ENCODE results near the gene ZAP70.

ZAP70 gene

GRCh38 chr2:97693476-97693875 is 19.9 kb upstream of the ZAP70 start:
- no peak for TF ChIP-seq CTCF (IDR thresholded peaks at IDR 0.05)
- Mint-ChIP-seq H3K9me3 (peaks cover 4% of the 10 kb centered on the region), H3K36me3 (ENCODE audit: low read depth) (no peaks in the 10 kb centered on the region), H3K27me3 (ENCODE audit: low read depth, poor library complexity) (peaks cover 3% of the 10 kb centered on the region), H3K4me1 (peaks cover 38% of the 10 kb centered on the region), H3K27ac (no peak overlapping the region), H3K4me3 (no peak overlapping the region)
- no peak for DNase-seq

DNA sequence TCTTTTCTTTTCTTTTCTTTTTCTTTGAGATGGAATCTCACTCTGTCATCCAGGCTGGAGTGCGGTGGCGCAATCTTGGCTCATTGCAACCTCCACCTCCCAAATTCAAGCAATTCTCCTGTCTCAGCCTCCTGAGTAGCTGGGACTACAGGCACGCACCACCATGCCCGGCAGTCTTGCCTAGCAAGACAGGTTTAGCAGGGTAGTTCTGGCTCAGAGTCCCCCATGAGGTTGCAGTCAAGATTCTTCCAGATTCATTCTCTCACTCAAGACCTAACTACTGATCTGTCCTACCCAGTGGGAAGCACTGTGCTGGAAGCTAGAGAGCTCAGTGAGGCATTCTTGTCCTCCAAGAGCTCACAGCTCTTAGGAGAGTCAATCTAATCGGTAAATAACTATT is 17.6 kb upstream of the ZAP70 start:
- no peak overlapping the region for H3K27ac Mint-ChIP-seq
- no peaks in the 10 kb centered on the region for H3K36me3 Mint-ChIP-seq (ENCODE audit: low read depth)
- TF ChIP-seq CTCF (IDR thresholded peaks at IDR 0.05): no peak
- no peak for DNase-seq
- H3K9me3 Mint-ChIP-seq: peaks cover 4% of the 10 kb centered on the region
- H3K27me3 Mint-ChIP-seq (ENCODE audit: low read depth, poor library complexity): no peaks in the 10 kb centered on the region
- peaks cover 50% of the 10 kb centered on the region for H3K4me1 Mint-ChIP-seq
- H3K4me3 Mint-ChIP-seq: no peak overlapping the region

GRCh38 chr2:97697252-97698235 is 15.8 kb upstream of the ZAP70 start:
- Mint-ChIP-seq H3K36me3 (ENCODE audit: low read depth) (no peaks in the 10 kb centered on the region), H3K4me1 (peaks cover 44% of the 10 kb centered on the region), H3K27ac (no peak overlapping the region), H3K4me3 (no peak overlapping the region), H3K27me3 (ENCODE audit: low read depth, poor library complexity) (no peaks in the 10 kb centered on the region), H3K9me3 (peaks cover 4% of the 10 kb centered on the region)
- DNase-seq: peak; percentile 95
- peak; percentile 97 for TF ChIP-seq CTCF (IDR thresholded peaks at IDR 0.05)

DNA sequence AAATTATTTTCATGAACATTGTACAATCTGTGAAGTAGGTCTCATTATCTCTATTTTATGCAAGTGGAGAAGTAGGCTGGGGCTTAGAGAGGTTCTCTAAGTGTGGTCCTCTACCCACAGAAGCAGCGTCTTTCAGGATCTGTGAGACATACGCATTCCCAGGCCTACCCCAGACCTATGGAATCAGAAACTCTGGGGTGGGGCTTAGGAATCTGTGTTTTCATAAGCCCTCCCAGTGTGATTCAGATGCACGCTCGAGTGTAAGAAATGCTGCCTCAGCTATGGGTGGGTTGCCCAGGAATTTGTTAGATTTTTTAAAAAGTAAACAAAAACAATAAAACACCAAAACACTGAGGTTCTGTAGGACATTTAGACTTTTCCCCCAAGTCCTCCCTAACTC is 14.8 kb upstream of the ZAP70 start:
- Mint-ChIP-seq H3K4me1 (peaks cover 51% of the 10 kb centered on the region), H3K9me3 (peaks cover 4% of the 10 kb centered on the region), H3K4me3 (no peak overlapping the region), H3K36me3 (ENCODE audit: low read depth) (no peaks in the 10 kb centered on the region), H3K27me3 (ENCODE audit: low read depth, poor library complexity) (no peaks in the 10 kb centered on the region), H3K27ac (peak overlapping the region; percentile 29)
- TF ChIP-seq CTCF (IDR thresholded peaks at IDR 0.05): no peak
- no peak for DNase-seq

DNA sequence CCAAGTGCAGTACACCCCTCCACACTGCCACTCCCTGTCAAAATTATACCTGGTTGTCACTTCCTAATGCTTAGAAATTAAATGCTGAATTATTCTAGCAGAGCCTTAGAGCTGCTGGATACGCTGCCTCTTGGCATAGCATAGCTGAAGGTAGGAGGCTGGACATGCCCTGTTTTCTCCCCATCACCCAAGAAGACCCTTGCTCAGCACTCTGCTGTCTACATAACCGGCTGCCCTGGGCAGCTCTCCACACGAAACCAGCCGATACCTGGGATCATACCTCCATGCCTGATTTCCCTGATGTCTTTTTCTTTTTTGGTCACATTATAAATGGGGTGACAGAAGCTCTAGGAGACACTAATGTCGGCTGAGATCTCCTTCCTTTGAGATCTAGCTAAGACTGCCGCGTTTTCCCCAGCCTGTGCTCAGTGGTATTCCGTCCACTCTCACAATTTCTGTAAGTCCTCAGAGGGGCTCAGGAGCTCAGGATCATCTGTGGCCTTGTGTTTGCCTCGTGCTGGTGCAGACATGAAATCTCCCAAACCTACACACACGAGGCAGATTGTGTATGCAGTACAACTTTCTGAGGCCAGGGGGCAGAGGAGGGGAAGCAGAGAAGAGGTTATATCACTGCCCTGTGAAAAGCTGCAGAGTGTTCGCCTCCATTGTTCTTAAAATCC is 13.5 kb upstream of the ZAP70 start:
- Mint-ChIP-seq H3K36me3 (ENCODE audit: low read depth) (no peaks in the 10 kb centered on the region), H3K9me3 (no peaks in the 10 kb centered on the region), H3K27ac (no peak overlapping the region), H3K27me3 (ENCODE audit: low read depth, poor library complexity) (no peaks in the 10 kb centered on the region), H3K4me3 (no peak overlapping the region), H3K4me1 (peaks cover 51% of the 10 kb centered on the region)
- peak; percentile 68 for TF ChIP-seq CTCF (IDR thresholded peaks at IDR 0.05)
- peak; percentile 69 for DNase-seq
